GM19467 (cell line): Measurements from ENCODE around the gene SPATA2L.

ENCODE experiments used
- ATAC-seq: cut with Tn5 transposase; IDR thresholded peaks from one replicate; pipeline ENCODE4 v1.9.1; 2021; ENCODE audit warnings: mild to moderate bottlenecking, moderate library complexity; ENCODE audit not compliant: unreplicated experiment

The SPATA2L gene

GRCh38 chr16:89701425-89702406, at the start of gene SPATA2L:
SPATA2L (minus strand) TSS chr16:89701705; CDS start chr16:89701232, 473 bp downstream.
- peak; percentile 63 for ATAC-seq

- ATAC-seq = no peak
Observed at GRCh38 chr16:89749637-89750036, 48.1 kb upstream of the SPATA2L start.

GRCh38 chr16:89748921-89749320, 47.4 kb upstream of the SPATA2L start:
- ATAC-seq = no peak

GRCh38 chr16:89748076-89748475, 46.6 kb upstream of the SPATA2L start:
- no peak for ATAC-seq

GRCh38 chr16:89746043-89746442, 44.5 kb upstream of the SPATA2L start:
- ATAC-seq = no peak

- ATAC-seq = no peak
Observed at GRCh38 chr16:89744813-89745212, 43.3 kb upstream of the SPATA2L start.

GRCh38 chr16:89742948-89743347, 41.4 kb upstream of the SPATA2L start:
- no peak for ATAC-seq

GRCh38 chr16:89741342-89742014, 40.0 kb upstream of the SPATA2L start:
- ATAC-seq = no peak

- ATAC-seq = no peak
Observed at GRCh38 chr16:89739383-89739782, 37.9 kb upstream of the SPATA2L start.

- ATAC-seq = no peak
Observed at GRCh38 chr16:89738538-89739317, 37.2 kb upstream of the SPATA2L start.

- no peak for ATAC-seq
Observed at GRCh38 chr16:89738072-89738377, 36.5 kb upstream of the SPATA2L start.

- ATAC-seq = no peak
Observed at GRCh38 chr16:89737341-89738071, 36.0 kb upstream of the SPATA2L start.

- ATAC-seq = no peak
Observed at GRCh38 chr16:89736554-89736953, 35.0 kb upstream of the SPATA2L start.

GRCh38 chr16:89733792-89734191, 32.3 kb upstream of the SPATA2L start:
- no peak for ATAC-seq

GRCh38 chr16:89733322-89733721, 31.8 kb upstream of the SPATA2L start:
- ATAC-seq = no peak

- no peak for ATAC-seq
Observed at GRCh38 chr16:89732918-89733242, 31.4 kb upstream of the SPATA2L start.

- ATAC-seq = no peak
Observed at GRCh38 chr16:89732142-89732917, 30.8 kb upstream of the SPATA2L start.

GRCh38 chr16:89730610-89731234, 29.2 kb upstream of the SPATA2L start:
- no peak for ATAC-seq

- no peak for ATAC-seq
Observed at GRCh38 chr16:89729863-89730593, 28.5 kb upstream of the SPATA2L start.
